HG03520 (cell line): Measurements from ENCODE around the gene ESPN.

ENCODE experiments used
- ATAC-seq: cut with Tn5 transposase; IDR thresholded peaks from one replicate; pipeline ENCODE4 v1.9.1; 2021; ENCODE audit warnings: mild to moderate bottlenecking, moderate library complexity; ENCODE audit not compliant: unreplicated experiment

The ESPN gene

DNA sequence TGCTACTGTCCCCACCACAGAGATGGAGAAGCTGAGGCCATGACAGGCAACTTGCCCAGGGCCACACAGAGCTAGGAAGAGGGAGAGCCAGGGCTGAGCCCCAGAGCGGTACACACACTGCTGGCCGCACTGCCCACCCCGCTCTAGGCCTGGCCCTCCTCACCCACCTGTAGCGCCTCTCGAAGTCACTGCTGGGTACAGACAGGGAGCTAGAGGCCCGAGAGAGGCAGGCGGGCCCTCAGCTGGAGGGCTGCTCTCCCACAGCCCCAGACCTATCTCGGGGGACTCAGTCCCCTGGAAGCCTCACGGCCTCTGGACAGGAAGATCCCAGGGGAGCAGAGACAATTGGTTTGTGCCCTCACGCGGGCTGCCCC is 84.2 kb downstream of the ESPN start:
- ATAC-seq: no peak

DNA sequence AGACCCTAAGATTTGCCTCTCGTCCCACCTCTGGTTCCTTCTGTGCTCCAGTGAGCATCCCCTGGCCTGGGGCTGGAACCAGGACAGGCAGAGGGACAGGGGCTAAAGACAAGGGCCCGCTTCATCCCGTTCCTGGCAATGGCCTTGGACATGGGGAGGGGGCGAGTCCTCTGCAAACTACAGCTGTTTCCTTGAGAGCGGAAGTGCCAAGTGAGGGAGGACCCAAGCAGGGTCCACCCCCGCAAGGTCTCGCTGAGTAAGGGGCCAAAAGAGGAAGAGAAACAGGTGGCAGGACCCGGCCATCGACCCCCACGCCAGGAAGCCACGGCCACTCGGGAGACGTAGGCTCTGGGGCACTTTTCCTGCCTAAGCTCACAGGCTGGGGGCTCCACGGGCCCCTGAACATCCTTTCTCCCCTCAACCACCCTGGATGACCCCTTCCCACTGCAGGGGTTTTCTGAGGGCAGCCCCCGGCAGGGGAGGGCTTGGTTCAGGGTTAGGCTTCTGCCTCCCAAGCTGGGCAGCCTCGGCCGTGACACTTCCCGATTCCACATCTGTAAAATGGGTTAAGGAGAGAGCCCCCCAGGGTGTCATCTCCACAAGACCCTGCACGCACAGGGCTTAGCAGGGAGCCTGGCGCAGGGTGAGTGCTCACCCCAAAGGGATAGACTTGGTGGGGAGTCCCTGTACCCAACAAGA is 84.8 kb downstream of the ESPN start:
- ATAC-seq: no peak

DNA sequence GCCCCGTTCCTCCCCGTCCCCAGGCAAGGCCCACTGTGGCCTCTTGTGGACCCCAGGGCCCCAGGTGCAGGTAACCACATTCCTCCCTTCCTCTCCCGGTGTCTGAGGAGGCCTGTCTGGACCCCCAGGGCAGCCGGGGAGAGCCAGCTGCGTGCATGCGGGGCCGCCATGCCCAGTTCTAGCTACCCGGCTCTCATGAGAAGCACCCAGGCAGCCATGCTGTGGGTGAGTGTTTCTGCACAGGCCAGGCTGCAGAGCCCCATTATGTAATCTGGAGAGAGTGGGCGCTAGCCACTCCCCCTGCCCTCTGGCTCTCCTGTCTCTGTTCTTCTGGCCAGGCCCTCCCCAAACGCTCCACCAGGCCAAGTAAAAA is 85.3 kb downstream of the ESPN start:
- no peak for ATAC-seq

- no peak for ATAC-seq
These were observed 85.9 kb downstream of the ESPN start for GRCh38 chr1:6510493-6510892.
